Stomach (tissue), 4 donors: ENCODE measurements around the gene EDDM13.

Experiments used
- CTCF ChIP-seq, 7 experiments: fragments of 450-650 bp in 4 of 7; fragments of 200-600 bp in 3 of 7; sonication (generic) in 3 of 7; IDR thresholded peaks; one replicate each; pipeline ENCODE4 v1.5.1; 2016 to 2019; ENCODE audit warnings: antibody characterized with exemption in 7 of 7, control low read depth in 2 of 7, mild to moderate bottlenecking in 1 of 7
- POLR2A ChIP-seq, 4 donors: fragments of 450-650 bp; IDR thresholded peaks; one replicate each; pipeline ENCODE4 v1.6.1; 2016; ENCODE audit warnings: antibody characterized with exemption in 4 of 4, control low read depth in 2 of 4, mild to moderate bottlenecking in 1 of 4, moderate library complexity in 1 of 4
- POLR2AphosphoS5 ChIP-seq, 3 donors: sonication (generic); formaldehyde crosslinking; IDR thresholded peaks; one replicate each; pipeline ENCODE4 v1.6.1; 2016; ENCODE audit warnings: antibody characterized with exemption in 3 of 3

DNA sequence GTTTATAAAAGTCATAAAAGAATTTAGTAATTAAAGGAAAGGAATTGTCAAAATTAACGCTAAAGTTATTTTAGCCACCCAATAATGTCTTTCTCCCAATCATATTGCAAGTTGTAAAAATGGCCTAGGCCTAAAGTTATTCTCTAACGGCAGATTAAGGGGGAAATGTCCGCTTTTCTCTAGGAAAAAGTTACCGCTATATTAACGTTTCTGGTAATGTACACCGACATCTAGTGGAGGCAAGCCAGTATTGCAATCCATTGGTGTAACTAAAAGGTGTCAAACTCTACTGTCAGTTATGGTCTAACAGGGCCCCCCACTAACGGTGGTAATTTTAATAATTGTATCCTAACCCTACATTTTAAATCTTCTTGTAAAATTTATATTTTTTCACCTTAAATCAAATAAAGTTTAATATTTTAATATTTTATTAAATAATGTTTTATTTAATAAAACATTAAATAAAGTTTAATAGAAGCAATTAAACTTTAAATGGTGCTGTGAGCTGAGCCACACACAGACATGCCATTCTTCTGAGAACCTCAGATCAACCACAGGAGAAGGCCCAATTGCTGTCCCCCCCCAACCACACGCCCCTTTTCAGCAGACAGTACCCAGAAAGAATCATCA lies 78.0 kb downstream of the EDDM13 start:
- TF ChIP-seq CTCF (IDR thresholded peaks at IDR 0.05) (peak in 5 of 7 experiments; percentile 46 to 85 (median 83)), POLR2A (IDR thresholded peaks at IDR 0.05) (no peak), POLR2AphosphoS5 (IDR thresholded peaks at IDR 0.05) (no peak)
